IMR-90 (cell line): ENCODE measurements around the gene HOXB8. TPM values are rescaled to one million over a fixed set of nuclear protein-coding genes. Genes with fewer than 3 reads are reported as not detected.

Experiments used
- ATAC-seq: fragments of 200-7000 bp; cut with Tn5 transposase; 2 replicates; pipeline ENCODE4 v1.9.1; 2020; ENCODE audit warnings: low read depth, mild to moderate bottlenecking, moderate library complexity
- BruUV-seq: library from RNA; stranded (reverse); fragments of 400-500 nt; replicated peaks from 2 replicates; lab custom pipeline; 2021; lab: Mats Ljungman, UMichigan
- CTCF ChIA-PET: fragments of 300-600 bp; formaldehyde crosslinking; extraction: SDS; loops from one replicate; lab custom pipeline; 2021; ENCODE audit warnings: antibody characterized with exemption; lab: Yijun Ruan, JAX
- POLR2A ChIA-PET: fragments of 300-600 bp; sonication (Branson Sonifier 250); formaldehyde crosslinking; loops from one replicate; lab custom pipeline; 2022; ENCODE audit warnings: antibody characterized with exemption; ENCODE audit not compliant: unreplicated experiment; lab: Charles Lee
- DNase-seq: peaks from one replicate; pipeline ENCODE4 v3.0.0; 2013
- H2AFZ ChIP-seq: replicated peaks from 2 replicates; pipeline ENCODE3; 2013; ENCODE audit warnings: low read length, mild to moderate bottlenecking; ENCODE audit not compliant: poor library complexity
- H2AK5ac ChIP-seq: 2 replicates; pipeline ENCODE4 v1.6.1; 2013; ENCODE audit warnings: low read depth, low read length, inconsistent platforms
- H2AK9ac ChIP-seq: replicated peaks from 2 replicates; pipeline ENCODE3; 2013; ENCODE audit warnings: mild to moderate bottlenecking, low read depth, low read length, moderate library complexity; ENCODE audit not compliant: poor library complexity
- H2BK120ac ChIP-seq: 2 replicates; pipeline ENCODE4 v1.6.1; 2013; ENCODE audit warnings: low read depth, low read length, inconsistent platforms
- H2BK15ac ChIP-seq: 3 replicates; pipeline ENCODE4 v1.6.1; 2013; ENCODE audit warnings: low read depth, low read length, inconsistent platforms
- H2BK20ac ChIP-seq: 2 replicates; pipeline ENCODE4 v1.6.1; 2013; ENCODE audit warnings: low read depth, mild to moderate bottlenecking, inconsistent platforms, low read length, moderate library complexity
- H2BK5ac ChIP-seq: 2 replicates; pipeline ENCODE4 v1.6.1; 2013; ENCODE audit warnings: mild to moderate bottlenecking, low read depth, low read length, inconsistent platforms; ENCODE audit not compliant: poor library complexity, severe bottlenecking
- H3K14ac ChIP-seq: replicated peaks from 2 replicates; pipeline ENCODE4 v1.6.1; 2013; ENCODE audit warnings: low read depth, low read length, inconsistent platforms
- H3K18ac ChIP-seq: 2 replicates; pipeline ENCODE4 v1.6.1; 2013; ENCODE audit warnings: low read depth, low read length, control low read depth
- H3K23ac ChIP-seq: 2 replicates; pipeline ENCODE4 v1.6.1; 2013; ENCODE audit warnings: low read depth, low read length, inconsistent platforms
- H3K27ac ChIP-seq: 2 replicates; pipeline ENCODE4 v1.5.1; 2013; ENCODE audit warnings: mild to moderate bottlenecking, control low read depth, low read length; ENCODE audit not compliant: insufficient read depth
- H3K27me3 ChIP-seq: 2 replicates; pipeline ENCODE4 v1.6.1; 2013; ENCODE audit warnings: low read length; ENCODE audit not compliant: control insufficient read depth, insufficient read depth
- H3K36me3 ChIP-seq: 2 replicates; pipeline ENCODE4 v1.6.1; 2013; ENCODE audit warnings: low read length, mixed read lengths; ENCODE audit not compliant: control insufficient read depth, insufficient read depth
- H3K4ac ChIP-seq: 2 replicates; pipeline ENCODE4 v1.6.1; 2013; ENCODE audit warnings: low read depth, low read length, inconsistent platforms
- H3K4me1 ChIP-seq: 2 replicates; pipeline ENCODE4 v1.6.1; 2013; ENCODE audit warnings: low read length, mixed read lengths; ENCODE audit not compliant: control insufficient read depth, insufficient read depth
- H3K4me2 ChIP-seq: 2 replicates; pipeline ENCODE4 v1.6.1; 2013; ENCODE audit warnings: low read depth, mild to moderate bottlenecking, control low read depth, low read length, moderate library complexity
- H3K4me3 ChIP-seq: 2 replicates; pipeline ENCODE4 v1.5.1; 2013; ENCODE audit warnings: low read depth, mild to moderate bottlenecking, control low read depth, low read length, moderate library complexity; ENCODE audit not compliant: insufficient read depth
- H3K56ac ChIP-seq: 2 replicates; pipeline ENCODE4 v1.6.1; 2013; ENCODE audit warnings: low read length, inconsistent platforms; ENCODE audit not compliant: insufficient read depth; ENCODE audit errors: extremely low read depth
- H3K79me1 ChIP-seq, 2 experiments: 2 replicates each; pipeline ENCODE4 v1.6.1; 2013; ENCODE audit warnings: low read length in 2 of 2, inconsistent platforms in 1 of 2, low read depth in 1 of 2
- H3K9ac ChIP-seq: 2 replicates; pipeline ENCODE4 v1.6.1; 2013; ENCODE audit warnings: low read depth, low read length, control low read depth
- H3K9me1 ChIP-seq: 2 replicates; pipeline ENCODE4 v1.6.1; 2013; ENCODE audit warnings: low read length, inconsistent platforms; ENCODE audit not compliant: insufficient read depth
- H3K9me3 ChIP-seq: 2 replicates; pipeline ENCODE4 v1.6.1; 2013; ENCODE audit warnings: low read length; ENCODE audit not compliant: control insufficient read depth, insufficient read depth
- H4K20me1 ChIP-seq: 2 replicates; pipeline ENCODE4 v1.6.1; 2013; ENCODE audit warnings: low read length, inconsistent platforms; ENCODE audit not compliant: insufficient read depth
- H4K5ac ChIP-seq: 2 replicates; pipeline ENCODE4 v1.6.1; 2013; ENCODE audit warnings: mild to moderate bottlenecking, low read depth, low read length, control low read depth
- H4K8ac ChIP-seq, 2 experiments: 2 replicates each; pipeline ENCODE4 v1.6.1; 2013; ENCODE audit warnings: low read depth in 2 of 2, low read length in 2 of 2, control low read depth in 1 of 2, inconsistent platforms in 1 of 2
- H4K91ac ChIP-seq: 2 replicates; pipeline ENCODE4 v1.6.1; 2013; ENCODE audit warnings: low read depth, low read length, inconsistent platforms; ENCODE audit not compliant: insufficient read depth
- BHLHE40 ChIP-seq: fragments of 150-350 bp; IDR thresholded peaks from 2 replicates; pipeline ENCODE4 v1.6.1; 2016; ENCODE audit warnings: mild to moderate bottlenecking, low read depth, low read length
- CEBPB ChIP-seq: IDR thresholded peaks from 2 replicates; pipeline ENCODE4 v1.6.1; 2012; ENCODE audit warnings: low read depth, low read length, improper control_type of control experiment
- FOS ChIP-seq: fragments of 150-350 bp; IDR thresholded peaks from 2 replicates; pipeline ENCODE4 v1.6.1; 2016; ENCODE audit warnings: low read depth, low read length
- MAFK ChIP-seq: IDR thresholded peaks from 2 replicates; pipeline ENCODE4 v1.6.1; 2012; ENCODE audit warnings: low read depth, low read length, improper control_type of control experiment
- MAZ ChIP-seq: IDR thresholded peaks from 2 replicates; pipeline ENCODE4 v1.6.1; 2012; ENCODE audit warnings: low read depth, mild to moderate bottlenecking, low read length, improper control_type of control experiment, moderate library complexity, borderline replicate concordance
- MXI1 ChIP-seq: IDR thresholded peaks from 2 replicates; pipeline ENCODE4 v1.6.1; 2012; ENCODE audit warnings: low read depth, mild to moderate bottlenecking, low read length, moderate library complexity, borderline replicate concordance
- NFE2L2 ChIP-seq: fragments of 150-350 bp; IDR thresholded peaks from 2 replicates; pipeline ENCODE4 v1.6.1; 2016; ENCODE audit warnings: low read depth, mild to moderate bottlenecking, low read length
- POLR2A ChIP-seq: IDR thresholded peaks from 2 replicates; pipeline ENCODE4 v1.6.1; 2012; ENCODE audit warnings: mild to moderate bottlenecking, low read depth, low read length
- RAD21 ChIP-seq: IDR thresholded peaks from 2 replicates; pipeline ENCODE4 v1.6.1; 2012; ENCODE audit warnings: low read length, improper control_type of control experiment
- RFX5 ChIP-seq: IDR thresholded peaks from 2 replicates; pipeline ENCODE4 v1.8.0; 2012; ENCODE audit warnings: low read depth, mild to moderate bottlenecking, low read length, moderate library complexity
- SMC3 ChIP-seq: fragments of 150-350 bp; IDR thresholded peaks from 2 replicates; pipeline ENCODE4 v1.6.1; 2016; ENCODE audit warnings: low read depth, mild to moderate bottlenecking, antibody characterized with exemption, low read length, moderate library complexity
- WGBS, 2 experiments: methylation state at CpG; one replicate each; pipeline versions ENCODE4 v1.1.5 to v1.1.7; 2013; ENCODE audit warnings: missing lambda C conversion rate in 2 of 2; ENCODE audit not compliant: insufficient read length in 1 of 2; ENCODE audit errors: extremely low coverage in 2 of 2; 5-methylcytosine and 5-hydroxymethylcytosine counted together
- dilution Hi-C: fragments of 300-500 bp; cut with HindIII; formaldehyde crosslinking; loops from one replicate; pipeline ENCODE4 v1.14.3; 2018; ENCODE audit warnings: low sequenced_read_pairs; ENCODE audit not compliant: unreplicated experiment
- in situ Hi-C: fragments of 300-500 bp; cut with MboI; formaldehyde crosslinking; loops from 3 replicates; pipeline ENCODE4 v1.14.3; 2019; ENCODE audit warnings: low sequenced_read_pairs, inconsistent platforms, mixed read lengths
- intact Hi-C: fragments of 100-400 bp; cut with micrococcal nuclease; formaldehyde crosslinking; loops from 2 replicates; pipeline ENCODE4 v1.10.0; 2022
- polyA plus RNA-seq, 3 experiments: library from polyadenylated mRNA; depleted of rRNA; stranded (reverse); fragments of >200 nt; gene quantifications; 2 replicates each; pipeline ENCODE4 v1.2.3, GENCODE V29; 2012; ENCODE audit warnings: low replicate concordance in 1 of 3
- total RNA-seq: library from RNA; depleted of rRNA; stranded (reverse); fragments of >200 nt; gene quantifications from 2 replicates; pipeline ENCODE4 v1.2.3, GENCODE V29; 2012
- TF ChIP-seq, protein P1 (sequence below): fragments of 150-350 bp; IDR thresholded peaks from 2 replicates; pipeline ENCODE4 v1.6.1; 2016; ENCODE audit warnings: low read depth, mild to moderate bottlenecking, low read length, moderate library complexity, borderline replicate concordance

The HOXB8 gene
- total and polyA plus RNA-seq, 2 of the 4 experiments (the other 2 are of a cell fraction) = 0.54 to 5.3 TPM

DNA sequence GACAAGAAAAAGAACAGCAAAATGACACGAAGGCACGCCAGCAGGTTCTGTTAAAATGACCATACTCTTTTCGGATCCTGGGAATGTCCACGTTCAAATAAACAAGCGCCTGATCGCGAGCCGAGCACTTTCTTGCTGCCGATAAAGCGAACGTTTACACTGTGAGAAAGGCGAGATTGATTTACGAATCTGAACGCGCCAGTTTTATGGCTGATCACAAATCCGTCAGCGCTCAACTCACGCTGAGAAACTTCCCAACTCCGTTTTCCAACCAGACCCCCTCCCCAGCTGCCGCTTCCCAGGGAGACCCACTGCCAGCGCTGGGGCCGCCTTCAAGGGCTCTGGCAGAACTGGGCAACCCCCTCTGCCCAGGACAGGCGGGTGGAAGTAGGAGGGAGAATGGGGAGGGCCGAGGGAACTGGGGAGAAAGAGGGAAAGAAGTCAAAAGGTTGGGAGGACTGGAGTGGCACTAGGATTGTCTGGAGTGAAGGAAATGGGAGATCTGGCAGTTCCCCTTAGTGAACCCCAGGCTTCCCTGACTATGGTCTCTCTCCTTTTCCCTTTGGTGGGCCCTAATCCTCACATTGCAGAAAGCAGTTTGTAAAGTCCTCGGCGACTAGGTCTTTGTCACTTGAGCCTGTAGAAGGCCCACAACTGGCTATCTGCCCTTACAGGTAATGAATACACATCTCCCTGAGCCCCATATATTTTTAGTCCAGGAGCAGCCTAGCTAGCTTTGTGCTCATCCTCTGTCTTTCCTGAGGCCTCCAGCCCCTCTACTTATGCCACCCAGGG lies 43.9 kb downstream of the HOXB8 start:
- Histone ChIP-seq H2BK120ac (peak overlapping the region; percentile 78), H3K27ac (peak overlapping the region; percentile 99), H2AK5ac (peak overlapping the region; percentile 82), H2BK20ac (peak overlapping the region; percentile 90), H4K8ac (peak overlapping the region; percentile 77 to 97), H3K4me2 (peak overlapping the region; percentile 83), H3K4ac (peak overlapping the region; percentile 97), H3K79me1 (peaks cover 0 to 7% of the 10 kb centered on the region in 2 experiments; a peak in 1 of 4 replicates), H4K5ac (peak overlapping the region; percentile 79), H3K4me3 (peak overlapping the region; percentile 45), H3K18ac (peak overlapping the region; percentile 73), H3K9me1 (peaks cover 13% of the 10 kb centered on the region), H2BK5ac (peak overlapping the region; percentile 99), H2AK9ac (peak overlapping the region; percentile 84), H2BK15ac (peak overlapping the region; percentile 75), H3K9me3 (no peaks in the 10 kb centered on the region), H3K56ac (peak overlapping the region; percentile 96), H3K4me1 (peaks cover 41% of the 10 kb centered on the region), H2AFZ (peak overlapping the region; percentile 15), H3K27me3 (no peaks in the 10 kb centered on the region), H3K14ac (peak overlapping the region; percentile 98), H3K9ac (peak overlapping the region; percentile 96), H4K20me1 (peaks cover 12% of the 10 kb centered on the region), H3K23ac (peak overlapping the region; percentile 100), H3K36me3 (peaks cover 56% of the 10 kb centered on the region), H4K91ac (peak overlapping the region; percentile 95)
- BruUV-seq = no TSS peak
- ATAC-seq = no peak
- DNase-seq = peak; percentile 71
- no peak for TF ChIP-seq SMC3
- TF ChIP-seq RAD21 = no peak
- TF ChIP-seq MAZ = no peak
- no peak for TF ChIP-seq CEBPB
- no peak for TF ChIP-seq BHLHE40
- no peak for TF ChIP-seq POLR2A
- TF ChIP-seq, protein P1, sequence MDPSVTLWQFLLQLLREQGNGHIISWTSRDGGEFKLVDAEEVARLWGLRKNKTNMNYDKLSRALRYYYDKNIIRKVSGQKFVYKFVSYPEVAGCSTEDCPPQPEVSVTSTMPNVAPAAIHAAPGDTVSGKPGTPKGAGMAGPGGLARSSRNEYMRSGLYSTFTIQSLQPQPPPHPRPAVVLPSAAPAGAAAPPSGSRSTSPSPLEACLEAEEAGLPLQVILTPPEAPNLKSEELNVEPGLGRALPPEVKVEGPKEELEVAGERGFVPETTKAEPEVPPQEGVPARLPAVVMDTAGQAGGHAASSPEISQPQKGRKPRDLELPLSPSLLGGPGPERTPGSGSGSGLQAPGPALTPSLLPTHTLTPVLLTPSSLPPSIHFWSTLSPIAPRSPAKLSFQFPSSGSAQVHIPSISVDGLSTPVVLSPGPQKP = no peak
- no peak for TF ChIP-seq RFX5
- TF ChIP-seq MXI1 = no peak
- no peak for TF ChIP-seq MAFK
- TF ChIP-seq FOS = no peak
- no peak for TF ChIP-seq NFE2L2
- whole genome bisulfite sequencing, 2 experiments = 0% methylated on average over 12 of the region's 26 CpGs; no CpG with 5 or more reads in 1 of the 2 experiments
- in situ Hi-C loops (no loop called here), intact Hi-C loops (loop anchor here (2.0 kb wide), 1 partner anchor 22 kb away; the partner anchor contains the start of gene HOXB5), dilution Hi-C loops (no loop called here)
- ChIA-PET CTCF (no interaction called here), POLR2A (interaction anchor here (0.9 to 1.3 kb wide), 3 partner anchors 12 to 19 kb away, joined by 3 to 6 read pairs (median 3); no protein-coding TSS in a partner anchor)
